ENCODE results near the gene ACOT4. TPM values are rescaled to one million over a fixed set of nuclear protein-coding genes. Genes with fewer than 3 reads are reported as not detected.
A peak's percentile ranks its signal among the peaks of the same experiment; 100 is the strongest.
"Not testable (repeated sequence)": the region's sequence is repeated elsewhere in the genome, so short reads cannot be mapped to it uniquely, and the experiment has no call there.

Gene ACOT4
- total RNA-seq, 1 experiment from 2014 or later = 1.8 TPM

- H3K23me2 ChIP-seq (ENCODE audit: insufficient read length, low read depth, low read length, poor library complexity, severe bottlenecking); H2BK12ac ChIP-seq (ENCODE audit: insufficient read length, low read depth, low read length); H2BK15ac ChIP-seq (ENCODE audit: low read depth, low read length); H3T11ph ChIP-seq (ENCODE audit: low read length); H4K5ac ChIP-seq (ENCODE audit: insufficient read length, low read depth, low read length); H3K9me3 ChIP-seq (ENCODE audit: control insufficient read depth, low read depth, low read length); H3K9me3 Mint-ChIP-seq; H3K79me2 ChIP-seq (ENCODE audit: insufficient read depth, low read length); H2BK20ac ChIP-seq (ENCODE audit: low read depth, low read length, poor library complexity, severe bottlenecking); H3K56ac ChIP-seq (ENCODE audit: insufficient read length, low read depth, low read length); H3K23ac ChIP-seq (ENCODE audit: insufficient read length, low read depth, low read length); H2BK120ac ChIP-seq (ENCODE audit: low read depth, low read length, poor library complexity, severe bottlenecking); H2AK5ac ChIP-seq (ENCODE audit: insufficient read length, low read length); H3K79me1 ChIP-seq (ENCODE audit: insufficient read depth, low read depth, low read length, poor library complexity, severe bottlenecking); H4K20me1 ChIP-seq (ENCODE audit: control insufficient read depth, insufficient read depth, insufficient read length); H4K8ac ChIP-seq (replicated peaks; ENCODE audit: insufficient read length, low read depth, low read length); H2AFZ ChIP-seq (ENCODE audit: low read length); H3K27ac ChIP-seq (ENCODE audit: insufficient read length, low read depth, low read length); H3K4me1 ChIP-seq (ENCODE audit: insufficient read depth, low read length); H4K91ac ChIP-seq (ENCODE audit: insufficient read length, low read depth, low read length); H2BK5ac ChIP-seq (ENCODE audit: insufficient read length, low read length); H3K27me3 ChIP-seq (ENCODE audit: insufficient read depth, low read length): not testable (repeated sequence)
- WGBS (ENCODE audit: extremely low coverage, insufficient read length, low lambda C conversion rate) = no CpG with 5 or more reads among the region's 83 CpGs
- Histone ChIP-seq H3K18ac (ENCODE audit: insufficient read length, low read depth, low read length) (peak within 1 kb of the TSS; percentile 86), H3K14ac (ENCODE audit: insufficient read depth, low read length) (peak within 1 kb of the TSS; percentile 88), H3K9ac (ENCODE audit: extremely low read depth, insufficient read length, low read length) (peak within 1 kb of the TSS; percentile 18), H3K4me2 (ENCODE audit: insufficient read depth, insufficient read length, low read length) (peak within 1 kb of the TSS; percentile 55), H3K4ac (ENCODE audit: low read depth, low read length) (peak within 1 kb of the TSS; percentile 6; the same call in 1 of the 2 replicates)
- H3K4me3 Mint-ChIP-seq = peak within 1 kb of the TSS; percentile 76 to 80
- peak; percentile 71 for DNase-seq
- peaks cover 24 to 31% of the 10 kb centered on the region in 2 experiments for H3K4me1 Mint-ChIP-seq
- H3K27ac Mint-ChIP-seq = peak within 1 kb of the TSS in 2 of 3 experiments; percentile 85 to 96; a peak in 5 of 7 replicates
- peaks cover 3 to 29% (median 25%) of the 10 kb centered on the region in 3 experiments for H3K36me3 Mint-ChIP-seq (ENCODE audit: insufficient read depth in 1 of 3, low read depth in 3 of 3)
- peaks cover 15% of the 10 kb centered on the region for H3K27me3 Mint-ChIP-seq (ENCODE audit: low read depth)
These were observed 22.3 kb upstream of the ACOT4 start, which contains the start of gene ACOT2 for GRCh38 chr14:73569185-73569958. TSS of gene ACOT2 (plus strand) at chr14:73569213. CDS start at chr14:73569241, 28 bp downstream.

Data from H9 (cell line).